ENCODE data around the gene VEPH1.

Gene VEPH1

GRCh38 chr3:157531771-157532170, 28.6 kb upstream of the VEPH1 start:
- DNase-seq (no peak), ATAC-seq (replicated peaks) (no peak)
- no peak overlapping the region for H3K27ac Mint-ChIP-seq
- H3K36me3 Mint-ChIP-seq (ENCODE audit: insufficient read depth), result no peaks in the 10 kb centered on the region
- H3K27me3 Mint-ChIP-seq, result no peaks in the 10 kb centered on the region
- no peaks in the 10 kb centered on the region for H3K9me3 Mint-ChIP-seq
- H3K4me1 Mint-ChIP-seq (ENCODE audit: low read depth in 2 of 2), result peaks cover 0 to 1% of the 10 kb centered on the region in 2 donors
- no peak overlapping the region for H3K4me3 Mint-ChIP-seq

DNA sequence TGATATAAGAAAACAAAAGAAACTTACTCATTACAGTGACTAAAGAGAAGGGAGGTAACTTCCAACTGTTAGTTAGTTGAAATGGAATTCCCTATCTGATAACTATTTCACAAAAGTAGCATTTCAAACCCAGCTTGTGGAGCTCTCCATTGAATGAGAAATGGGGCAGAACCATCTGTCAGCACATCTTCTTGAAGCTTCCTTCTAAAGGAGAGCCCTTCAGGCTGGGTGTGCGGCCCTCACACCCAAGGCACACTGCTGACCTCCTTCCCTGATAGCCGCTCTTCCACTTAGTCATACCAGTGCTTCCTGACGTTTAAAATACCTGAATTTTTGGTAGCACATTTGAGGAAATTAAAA, 28.1 kb upstream of the VEPH1 start:
- DNase-seq (no peak), ATAC-seq (replicated peaks) (no peak)
- H3K4me1 Mint-ChIP-seq (ENCODE audit: low read depth in 2 of 2), result peaks cover 0 to 1% of the 10 kb centered on the region in 2 donors

GRCh38 chr3:157530637-157531300, 27.6 kb upstream of the VEPH1 start:
- no peaks in the 10 kb centered on the region for H3K36me3 Mint-ChIP-seq (ENCODE audit: insufficient read depth)
- H3K27me3 Mint-ChIP-seq, result no peaks in the 10 kb centered on the region
- no peaks in the 10 kb centered on the region for H3K9me3 Mint-ChIP-seq
- H3K4me1 Mint-ChIP-seq (ENCODE audit: low read depth in 2 of 2), result peaks cover 0 to 1% of the 10 kb centered on the region in 2 donors
- no peak overlapping the region for H3K27ac Mint-ChIP-seq
- ATAC-seq (replicated peaks) (no peak), DNase-seq (no peak)
- H3K4me3 Mint-ChIP-seq, result no peak overlapping the region

More for the DNA sequence above, 28.1 kb upstream of the VEPH1 start:
- H3K9me3 Mint-ChIP-seq, result no peaks in the 10 kb centered on the region
- no peaks in the 10 kb centered on the region for H3K27me3 Mint-ChIP-seq
- H3K27ac Mint-ChIP-seq, result no peak overlapping the region
- no peak overlapping the region for H3K4me3 Mint-ChIP-seq
- no peaks in the 10 kb centered on the region for H3K36me3 Mint-ChIP-seq (ENCODE audit: insufficient read depth)

GRCh38 chr3:157529751-157530150, 26.5 kb upstream of the VEPH1 start:
- H3K4me3 Mint-ChIP-seq, result no peak overlapping the region
- DNase-seq, result no peak
- no peak for ATAC-seq (replicated peaks)
- H3K9me3 Mint-ChIP-seq, result no peaks in the 10 kb centered on the region
- H3K4me1 Mint-ChIP-seq (ENCODE audit: low read depth in 2 of 2), result peaks cover 0 to 1% of the 10 kb centered on the region in 2 donors
- H3K27ac Mint-ChIP-seq, result no peak overlapping the region
- H3K36me3 Mint-ChIP-seq (ENCODE audit: insufficient read depth), result no peaks in the 10 kb centered on the region
- H3K27me3 Mint-ChIP-seq, result no peaks in the 10 kb centered on the region

GRCh38 chr3:157529085-157529484, 25.9 kb upstream of the VEPH1 start:
- Mint-ChIP-seq H3K36me3 (ENCODE audit: insufficient read depth) (no peaks in the 10 kb centered on the region), H3K27ac (no peak overlapping the region), H3K27me3 (no peaks in the 10 kb centered on the region), H3K4me3 (no peak overlapping the region), H3K9me3 (no peaks in the 10 kb centered on the region), H3K4me1 (ENCODE audit: low read depth in 2 of 2) (peaks cover 0 to under 1% of the 10 kb centered on the region in 2 donors)
- ATAC-seq (replicated peaks), result no peak
- DNase-seq, result no peak

GRCh38 chr3:157527131-157527881, 24.1 kb upstream of the VEPH1 start:
- Mint-ChIP-seq H3K9me3 (no peaks in the 10 kb centered on the region), H3K27ac (no peak overlapping the region), H3K4me3 (no peak overlapping the region), H3K36me3 (ENCODE audit: insufficient read depth) (no peaks in the 10 kb centered on the region), H3K27me3 (no peaks in the 10 kb centered on the region), H3K4me1 (ENCODE audit: low read depth in 2 of 2) (no peaks in the 10 kb centered on the region)
- ATAC-seq (replicated peaks) (no peak), DNase-seq (no peak)

- Mint-ChIP-seq H3K27ac (no peak overlapping the region), H3K4me1 (ENCODE audit: low read depth in 2 of 2) (no peaks in the 10 kb centered on the region), H3K9me3 (no peaks in the 10 kb centered on the region), H3K36me3 (ENCODE audit: insufficient read depth) (no peaks in the 10 kb centered on the region), H3K27me3 (no peaks in the 10 kb centered on the region), H3K4me3 (no peak overlapping the region)
- ATAC-seq (replicated peaks) (no peak), DNase-seq (no peak)
Observed at GRCh38 chr3:157526036-157526435, 22.8 kb upstream of the VEPH1 start.

- H3K9me3 Mint-ChIP-seq, result no peaks in the 10 kb centered on the region
- no peaks in the 10 kb centered on the region for H3K27me3 Mint-ChIP-seq
- no peak for ATAC-seq (replicated peaks)
- no peak overlapping the region for H3K27ac Mint-ChIP-seq
- no peaks in the 10 kb centered on the region for H3K4me1 Mint-ChIP-seq (ENCODE audit: low read depth in 2 of 2)
- H3K36me3 Mint-ChIP-seq (ENCODE audit: insufficient read depth), result no peaks in the 10 kb centered on the region
- no peak overlapping the region for H3K4me3 Mint-ChIP-seq
- DNase-seq, result no peak
Observed at GRCh38 chr3:157523814-157524213, 20.6 kb upstream of the VEPH1 start.

- H3K36me3 Mint-ChIP-seq (ENCODE audit: insufficient read depth), result no peaks in the 10 kb centered on the region
- H3K27me3 Mint-ChIP-seq, result no peaks in the 10 kb centered on the region
- no peak for DNase-seq
- H3K9me3 Mint-ChIP-seq, result no peaks in the 10 kb centered on the region
- no peak overlapping the region for H3K4me3 Mint-ChIP-seq
- H3K27ac Mint-ChIP-seq, result no peak overlapping the region
- no peak for ATAC-seq (replicated peaks)
- H3K4me1 Mint-ChIP-seq (ENCODE audit: low read depth in 2 of 2), result no peaks in the 10 kb centered on the region
Observed at GRCh38 chr3:157522648-157523047, 19.4 kb upstream of the VEPH1 start.

- Mint-ChIP-seq H3K27me3 (no peaks in the 10 kb centered on the region), H3K36me3 (ENCODE audit: insufficient read depth) (no peaks in the 10 kb centered on the region), H3K27ac (no peak overlapping the region), H3K4me3 (no peak overlapping the region), H3K9me3 (no peaks in the 10 kb centered on the region), H3K4me1 (ENCODE audit: low read depth in 2 of 2) (no peaks in the 10 kb centered on the region)
- ATAC-seq (replicated peaks), result no peak
- no peak for DNase-seq
Observed at GRCh38 chr3:157520485-157521150, 17.4 kb upstream of the VEPH1 start.

GRCh38 chr3:157518881-157519280, 15.7 kb upstream of the VEPH1 start:
- H3K4me3 Mint-ChIP-seq, result no peak overlapping the region
- H3K27ac Mint-ChIP-seq, result no peak overlapping the region
- H3K9me3 Mint-ChIP-seq, result no peaks in the 10 kb centered on the region
- H3K4me1 Mint-ChIP-seq (ENCODE audit: low read depth in 2 of 2), result no peaks in the 10 kb centered on the region
- no peaks in the 10 kb centered on the region for H3K27me3 Mint-ChIP-seq
- H3K36me3 Mint-ChIP-seq (ENCODE audit: insufficient read depth), result no peaks in the 10 kb centered on the region
- DNase-seq, result no peak
- no peak for ATAC-seq (replicated peaks)

- ATAC-seq (replicated peaks) (no peak), DNase-seq (no peak)
- Mint-ChIP-seq H3K27me3 (no peaks in the 10 kb centered on the region), H3K4me3 (no peak overlapping the region), H3K36me3 (ENCODE audit: insufficient read depth) (no peaks in the 10 kb centered on the region), H3K4me1 (ENCODE audit: low read depth in 2 of 2) (no peaks in the 10 kb centered on the region), H3K9me3 (no peaks in the 10 kb centered on the region), H3K27ac (no peak overlapping the region)
Observed at GRCh38 chr3:157516928-157517327, 13.7 kb upstream of the VEPH1 start.

GRCh38 chr3:157515398-157515797, 12.2 kb upstream of the VEPH1 start:
- H3K36me3 Mint-ChIP-seq (ENCODE audit: insufficient read depth), result no peaks in the 10 kb centered on the region
- H3K4me1 Mint-ChIP-seq (ENCODE audit: low read depth in 2 of 2), result no peaks in the 10 kb centered on the region
- DNase-seq, result no peak
- H3K27ac Mint-ChIP-seq, result no peak overlapping the region
- no peak overlapping the region for H3K4me3 Mint-ChIP-seq
- no peak for ATAC-seq (replicated peaks)
- H3K9me3 Mint-ChIP-seq, result no peaks in the 10 kb centered on the region
- no peaks in the 10 kb centered on the region for H3K27me3 Mint-ChIP-seq

- no peak overlapping the region for H3K4me3 Mint-ChIP-seq
- H3K4me1 Mint-ChIP-seq (ENCODE audit: low read depth in 2 of 2), result no peaks in the 10 kb centered on the region
- H3K27me3 Mint-ChIP-seq, result no peaks in the 10 kb centered on the region
- no peak for ATAC-seq (replicated peaks)
- H3K36me3 Mint-ChIP-seq (ENCODE audit: insufficient read depth), result no peaks in the 10 kb centered on the region
- H3K9me3 Mint-ChIP-seq, result no peaks in the 10 kb centered on the region
- DNase-seq, result no peak
- no peak overlapping the region for H3K27ac Mint-ChIP-seq
Observed at GRCh38 chr3:157514371-157514895, 11.2 kb upstream of the VEPH1 start.

All from effector memory CD8-positive, alpha-beta T cell (primary cell).